ENCODE results near the gene PPP1R12C. TPM values are rescaled to one million over a fixed set of nuclear protein-coding genes. Genes with fewer than 3 reads are reported as not detected.

PPP1R12C gene
- polyA plus RNA-seq, 3 donors, result 2.1 to 206 (median 2.6) TPM

DNA sequence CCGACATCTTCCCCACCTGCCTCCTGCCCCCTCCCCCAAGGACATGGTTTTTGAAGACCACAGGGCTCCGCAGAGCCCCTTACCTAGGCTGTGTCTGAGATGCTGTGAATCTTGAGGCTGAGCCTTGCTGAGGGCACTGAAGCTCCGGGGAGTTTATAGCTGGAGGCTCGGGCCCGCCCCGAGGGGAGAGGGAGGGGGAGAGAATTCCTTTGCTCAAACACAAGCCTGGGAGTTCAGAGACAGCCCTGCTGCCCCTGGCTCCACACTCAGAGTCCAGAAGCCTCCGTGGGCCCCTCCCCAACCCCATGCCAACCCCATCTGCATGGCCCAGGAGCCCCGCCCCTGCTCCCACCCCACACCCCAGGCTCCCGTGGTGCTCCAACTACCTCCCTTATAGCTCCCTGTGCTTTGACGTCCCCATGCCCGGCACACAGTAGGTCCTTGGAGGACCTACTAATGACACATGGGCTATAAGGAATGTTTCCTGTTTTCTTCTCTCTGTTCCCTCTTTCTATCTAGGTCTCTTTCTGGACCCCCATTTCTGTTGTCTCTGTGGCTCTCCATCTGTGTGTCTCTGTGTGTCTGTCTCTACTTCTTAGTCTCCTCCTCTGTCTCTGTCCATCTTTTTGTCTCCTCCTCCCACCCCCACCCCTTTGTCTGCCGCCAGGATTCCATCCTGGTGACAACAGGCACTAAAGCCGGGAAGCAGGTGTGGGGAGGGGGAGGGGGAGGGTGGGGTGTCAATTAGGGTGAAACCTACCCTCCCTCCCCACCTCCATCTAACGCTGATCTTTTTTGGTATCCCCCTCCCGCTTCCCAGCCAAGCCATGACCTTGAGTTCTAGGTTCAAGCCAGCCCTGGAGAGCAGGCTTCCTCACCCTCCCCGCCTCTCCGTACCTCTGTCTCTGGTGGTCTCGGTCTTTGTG is 31.9 kb upstream of the PPP1R12C start, which contains the start of gene TNNT1:
Gene TNNT1, minus strand, starts transcription at position 129 of the 926 bp plus-strand sequence. CDS start 2,049 bp downstream, outside the sequence.
- no peak within 1 kb of the TSS for H3K27ac ChIP-seq (ENCODE audit: low read depth in 1 of 2, low read length in 2 of 2)
- peaks cover 8 to 10% of the 10 kb centered on the region in 2 donors for H3K9me3 ChIP-seq (replicated peaks in 1 of 2; ENCODE audit: control insufficient read depth in 1 of 2, insufficient read depth in 1 of 2, low read length in 2 of 2)
- H2AFZ ChIP-seq (ENCODE audit: insufficient read depth, low read depth, low read length, poor library complexity, severe bottlenecking), result no peak within 1 kb of the TSS
- no peak within 1 kb of the TSS for H3K4me2 ChIP-seq (replicated peaks; ENCODE audit: extremely low read depth, low read length, poor library complexity, severe bottlenecking)
- Mint-ChIP-seq H3K36me3 (no peaks in the 10 kb centered on the region), H3K4me3 (peak within 1 kb of the TSS in 1 of 2 donors; percentile 66), H3K9me3 (peaks cover 10 to 24% (median 17%) of the 10 kb centered on the region in 7 donors), H3K27ac (peak within 1 kb of the TSS in 1 of 7 donors; percentile 4), H3K4me1 (peaks cover 26% of the 10 kb centered on the region), H3K27me3 (ENCODE audit: low read depth in 3 of 3) (peaks cover 38 to 61% (median 54%) of the 10 kb centered on the region in 3 donors)
- no peak within 1 kb of the TSS for H3K4me3 ChIP-seq (replicated peaks in 1 of 3; ENCODE audit: low read depth in 2 of 3, low read length in 3 of 3)
- TF ChIP-seq, protein P1, sequence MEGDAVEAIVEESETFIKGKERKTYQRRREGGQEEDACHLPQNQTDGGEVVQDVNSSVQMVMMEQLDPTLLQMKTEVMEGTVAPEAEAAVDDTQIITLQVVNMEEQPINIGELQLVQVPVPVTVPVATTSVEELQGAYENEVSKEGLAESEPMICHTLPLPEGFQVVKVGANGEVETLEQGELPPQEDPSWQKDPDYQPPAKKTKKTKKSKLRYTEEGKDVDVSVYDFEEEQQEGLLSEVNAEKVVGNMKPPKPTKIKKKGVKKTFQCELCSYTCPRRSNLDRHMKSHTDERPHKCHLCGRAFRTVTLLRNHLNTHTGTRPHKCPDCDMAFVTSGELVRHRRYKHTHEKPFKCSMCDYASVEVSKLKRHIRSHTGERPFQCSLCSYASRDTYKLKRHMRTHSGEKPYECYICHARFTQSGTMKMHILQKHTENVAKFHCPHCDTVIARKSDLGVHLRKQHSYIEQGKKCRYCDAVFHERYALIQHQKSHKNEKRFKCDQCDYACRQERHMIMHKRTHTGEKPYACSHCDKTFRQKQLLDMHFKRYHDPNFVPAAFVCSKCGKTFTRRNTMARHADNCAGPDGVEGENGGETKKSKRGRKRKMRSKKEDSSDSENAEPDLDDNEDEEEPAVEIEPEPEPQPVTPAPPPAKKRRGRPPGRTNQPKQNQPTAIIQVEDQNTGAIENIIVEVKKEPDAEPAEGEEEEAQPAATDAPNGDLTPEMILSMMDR (IDR thresholded peaks at IDR 0.05), result no peak
- no peak within 1 kb of the TSS for H3K9ac ChIP-seq (ENCODE audit: insufficient read depth, low read length, poor library complexity, severe bottlenecking)
- no peaks in the 10 kb centered on the region for H3K79me2 ChIP-seq (ENCODE audit: insufficient read depth, low read length)
- no peak for DNase-seq
- no peaks in the 10 kb centered on the region for H3K36me3 ChIP-seq (replicated peaks in 1 of 2; ENCODE audit: control insufficient read depth in 1 of 2, insufficient read depth in 2 of 2, low read length in 2 of 2)
- no peaks in the 10 kb centered on the region for H4K20me1 ChIP-seq (ENCODE audit: insufficient read depth, low read length)
- WGBS (ENCODE audit: insufficient coverage), result 46% methylated on average over 7 of the region's 18 CpGs
- intact Hi-C loops (cut with micrococcal nuclease), result loop anchor here in 1 of 2 donors (10.0 kb wide), 2 partner anchors 275 to 305 kb away; no protein-coding TSS in a partner anchor
- H3K4me1 ChIP-seq (ENCODE audit: control insufficient read depth in 1 of 2, insufficient read depth in 2 of 2, low read length in 2 of 2), result peaks cover 25 to 28% of the 10 kb centered on the region in 2 donors
- peaks cover 7 to 43% of the 10 kb centered on the region in 2 donors for H3K27me3 ChIP-seq (ENCODE audit: control insufficient read depth in 2 of 2, insufficient read depth in 2 of 2, low read length in 2 of 2)

DNA sequence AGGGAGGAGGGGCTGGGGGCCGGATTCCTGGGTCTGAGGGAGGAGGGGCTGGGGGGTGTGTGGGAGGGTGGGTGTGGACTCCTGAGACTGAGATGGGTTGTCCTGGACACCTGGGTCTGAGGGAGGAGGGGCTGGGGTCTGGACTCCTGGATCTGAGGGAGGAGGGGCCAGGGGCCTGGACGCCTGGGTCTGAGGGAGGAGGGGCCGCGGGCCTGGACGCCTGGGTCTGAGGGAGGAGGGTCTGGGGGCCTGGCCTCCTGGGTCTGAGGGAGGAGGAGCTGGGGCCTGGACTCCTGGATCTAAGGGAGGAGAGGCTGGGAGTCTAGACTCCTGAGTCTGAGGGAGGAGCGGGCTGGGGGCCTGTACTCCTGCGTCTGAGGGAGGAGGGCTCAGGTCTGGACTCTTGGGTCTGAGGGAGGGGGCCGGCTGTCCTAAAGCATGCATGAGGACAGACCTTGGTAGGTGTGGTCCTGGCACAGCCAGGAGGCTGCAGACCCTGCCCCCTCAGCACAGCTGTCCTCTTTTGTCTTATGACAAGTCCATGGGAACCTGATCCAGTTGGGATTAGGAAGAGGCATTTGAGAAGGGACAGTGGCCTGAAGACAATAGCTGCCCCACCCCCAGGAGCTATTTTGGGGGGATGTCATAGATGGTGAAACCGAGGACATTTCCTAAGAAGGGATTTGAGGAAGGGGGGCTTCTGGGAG is 30.3 kb upstream of the PPP1R12C start:
- Mint-ChIP-seq H3K4me3 (no peak overlapping the region), H3K27ac (no peak overlapping the region), H3K27me3 (ENCODE audit: low read depth in 3 of 3) (peaks cover 48 to 72% (median 62%) of the 10 kb centered on the region in 3 donors), H3K4me1 (peaks cover 29% of the 10 kb centered on the region), H3K9me3 (peaks cover 10 to 24% (median 17%) of the 10 kb centered on the region in 7 donors), H3K36me3 (no peaks in the 10 kb centered on the region)
- no peak for DNase-seq
- Histone ChIP-seq H3K4me2 (replicated peaks; ENCODE audit: extremely low read depth, low read length, poor library complexity, severe bottlenecking) (no peak overlapping the region), H3K27ac (ENCODE audit: low read depth in 1 of 2, low read length in 2 of 2) (no peak overlapping the region), H3K36me3 (replicated peaks in 1 of 2; ENCODE audit: control insufficient read depth in 1 of 2, insufficient read depth in 2 of 2, low read length in 2 of 2) (no peaks in the 10 kb centered on the region), H3K9ac (ENCODE audit: insufficient read depth, low read length, poor library complexity, severe bottlenecking) (no peak overlapping the region), H3K4me1 (ENCODE audit: control insufficient read depth in 1 of 2, insufficient read depth in 2 of 2, low read length in 2 of 2) (peaks cover 25 to 30% of the 10 kb centered on the region in 2 donors), H3K79me2 (ENCODE audit: insufficient read depth, low read length) (no peaks in the 10 kb centered on the region), H3K4me3 (replicated peaks in 1 of 3; ENCODE audit: low read depth in 2 of 3, low read length in 3 of 3) (no peak overlapping the region), H4K20me1 (ENCODE audit: insufficient read depth, low read length) (no peaks in the 10 kb centered on the region), H3K9me3 (replicated peaks in 1 of 2; ENCODE audit: control insufficient read depth in 1 of 2, insufficient read depth in 1 of 2, low read length in 2 of 2) (peaks cover 8 to 10% of the 10 kb centered on the region in 2 donors), H3K27me3 (ENCODE audit: control insufficient read depth in 2 of 2, insufficient read depth in 2 of 2, low read length in 2 of 2) (peaks cover 10 to 49% of the 10 kb centered on the region in 2 donors), H2AFZ (ENCODE audit: insufficient read depth, low read depth, low read length, poor library complexity, severe bottlenecking) (no peak overlapping the region)
- intact Hi-C loops (cut with micrococcal nuclease), result loop anchor here in 1 of 2 donors (10.0 kb wide), 2 partner anchors 277 to 307 kb away; no protein-coding TSS in a partner anchor
- TF ChIP-seq, protein P1 (IDR thresholded peaks at IDR 0.05), result no peak
- 69% methylated on average over 7 of the region's 9 CpGs for WGBS (ENCODE audit: insufficient coverage)
